ENCODE measurements around the gene PRIMPOL. TPM values are rescaled to one million over a fixed set of nuclear protein-coding genes. Genes with fewer than 3 reads are reported as not detected.

Gene PRIMPOL
- total and polyA plus RNA-seq, 12 donors: 7.5 to 66.2 (median 12.3) TPM

GRCh38 chr4:184647266-184648053 lies 2.1 kb upstream of the PRIMPOL start:
- Histone ChIP-seq H3K27ac (peak overlapping the region; percentile 94 to 99 (median 98)), H3K4me1 (replicated peaks in 1 of 2) (peaks cover 35 to 45% of the 10 kb centered on the region in 2 donors), H3K36me3 (replicated peaks in 1 of 2) (no peaks in the 10 kb centered on the region), H3K9me3 (replicated peaks in 1 of 3) (no peaks in the 10 kb centered on the region), H3K4me3 (peak overlapping the region in 2 of 4 donors; percentile 92 to 96), H3K27me3 (no peaks in the 10 kb centered on the region)
- DNase-seq: no peak
- 33 to 44% (median 39%) methylated on average over 7 of the region's 7 CpGs for WGBS, 4 donors
- TF ChIP-seq CTCF (IDR thresholded peaks at IDR 0.05) (no peak), POLR2A (IDR thresholded peaks at IDR 0.05) (no peak)
- intact Hi-C loops (cut with DNase I): loop anchor here in 1 of 2 donors (5.0 kb wide), 1 partner anchor 85 kb away; the partner anchor contains the start of gene CENPU

GRCh38 chr4:184648054-184648312 lies 1.6 kb upstream of the PRIMPOL start:
- H3K27ac ChIP-seq: peak overlapping the region; percentile 94 to 99 (median 98)
- WGBS, 4 donors: 1 to 4% (median 3%) methylated on average over 6 of the region's 6 CpGs
- peak in 1 of 7 donors; percentile 27 for DNase-seq
- TF ChIP-seq CTCF (IDR thresholded peaks at IDR 0.05): no peak
- TF ChIP-seq POLR2A (IDR thresholded peaks at IDR 0.05): no peak
- no peaks in the 10 kb centered on the region for H3K27me3 ChIP-seq
- H3K9me3 ChIP-seq (replicated peaks in 1 of 3): no peaks in the 10 kb centered on the region
- H3K4me3 ChIP-seq: peak overlapping the region in 3 of 4 donors; percentile 90 to 96 (median 92)
- intact Hi-C loops (cut with DNase I): loop anchor here in 1 of 2 donors (5.0 kb wide), 1 partner anchor 84 kb away; the partner anchor contains the start of gene CENPU
- peaks cover 35 to 45% of the 10 kb centered on the region in 2 donors for H3K4me1 ChIP-seq (replicated peaks in 1 of 2)
- no peaks in the 10 kb centered on the region for H3K36me3 ChIP-seq (replicated peaks in 1 of 2)

GRCh38 chr4:184648313-184649025 lies 1.1 kb upstream of the PRIMPOL start:
- intact Hi-C loops (cut with DNase I): loop anchor here in 1 of 2 donors (5.0 kb wide), 1 partner anchor 84 kb away; the partner anchor contains the start of gene CENPU
- Histone ChIP-seq H3K9me3 (replicated peaks in 1 of 3) (no peaks in the 10 kb centered on the region), H3K27ac (peak overlapping the region; percentile 94 to 99 (median 98)), H3K4me3 (peak overlapping the region; percentile 44 to 96 (median 91)), H3K4me1 (replicated peaks in 1 of 2) (peaks cover 35 to 45% of the 10 kb centered on the region in 2 donors), H3K36me3 (replicated peaks in 1 of 2) (no peaks in the 10 kb centered on the region), H3K27me3 (no peaks in the 10 kb centered on the region)
- TF ChIP-seq CTCF (IDR thresholded peaks at IDR 0.05) (no peak), POLR2A (IDR thresholded peaks at IDR 0.05) (peak in 1 of 2 donors; percentile 11)
- DNase-seq: peak; percentile 59 to 78 (median 75)
- WGBS, 4 donors: 0 to 1% (median 0%) methylated on average over 17 to 52 of the region's 52 CpGs

Data from adrenal gland (tissue), 12 donors.